NCI-H128 (cell line): ENCODE results near the gene PRDM10.
A peak's percentile ranks its signal among the peaks of the same experiment; 100 is the strongest.

Source experiments
- DNase-seq: peaks from one replicate; lab custom pipeline; 2025; ENCODE audit not compliant: unreplicated experiment; lab: John Stamatoyannopoulos, UW

The PRDM10 gene

GRCh38 chr11:129947474-129947873 is 55.2 kb downstream of the PRDM10 start:
- no peak for DNase-seq

- no peak for DNase-seq
Measured at GRCh38 chr11:129946965-129947364, 55.7 kb downstream of the PRDM10 start.

- no peak for DNase-seq
Measured at GRCh38 chr11:129946256-129946655, 56.4 kb downstream of the PRDM10 start.

- no peak for DNase-seq
Measured at GRCh38 chr11:129945373-129945772, 57.3 kb downstream of the PRDM10 start.

- DNase-seq, result no peak
Measured at GRCh38 chr11:129944696-129945095, 57.9 kb downstream of the PRDM10 start.

GRCh38 chr11:129943036-129943435 is 59.6 kb downstream of the PRDM10 start:
- DNase-seq, result no peak

- DNase-seq, result no peak
Measured at GRCh38 chr11:129939510-129939909, 63.1 kb downstream of the PRDM10 start.

- DNase-seq, result no peak
Measured at GRCh38 chr11:129938764-129939163, 63.9 kb downstream of the PRDM10 start.

GRCh38 chr11:129937592-129938238 is 64.9 kb downstream of the PRDM10 start:
- DNase-seq, result no peak

GRCh38 chr11:129935723-129936122 is 66.9 kb downstream of the PRDM10 start:
- DNase-seq, result no peak

GRCh38 chr11:129933891-129934290 is 68.7 kb downstream of the PRDM10 start:
- peak; percentile 21 for DNase-seq

- no peak for DNase-seq
Measured at GRCh38 chr11:129933262-129933661, 69.4 kb downstream of the PRDM10 start.

- no peak for DNase-seq
Measured at GRCh38 chr11:129932381-129933067, 70.1 kb downstream of the PRDM10 start.

GRCh38 chr11:129930743-129931142 is 71.9 kb downstream of the PRDM10 start:
- DNase-seq, result no peak

GRCh38 chr11:129930296-129930695 is 72.3 kb downstream of the PRDM10 start:
- DNase-seq, result no peak

GRCh38 chr11:129929721-129930120 is 72.9 kb downstream of the PRDM10 start:
- no peak for DNase-seq

GRCh38 chr11:129928923-129929692 is 73.5 kb downstream of the PRDM10 start:
- no peak for DNase-seq

GRCh38 chr11:129922674-129923073 is 80.0 kb downstream of the PRDM10 start:
- DNase-seq, result no peak

- no peak for DNase-seq
Measured at GRCh38 chr11:129918361-129918760, 84.3 kb downstream of the PRDM10 start.

- no peak for DNase-seq
Measured at GRCh38 chr11:129917231-129917630, 85.4 kb downstream of the PRDM10 start.

- no peak for DNase-seq
Measured at GRCh38 chr11:129911298-129911697, 91.3 kb downstream of the PRDM10 start.

GRCh38 chr11:129910360-129910759 is 92.3 kb downstream of the PRDM10 start:
- DNase-seq, result no peak
